Astrocyte of the cerebellum (primary cell): ENCODE data around the gene ADAMTS17.

Experiments used
- DNase-seq: peaks from one replicate; pipeline ENCODE4 v3.0.0-alpha.2; 2011; ENCODE audit warnings: low read depth
- H3K4me3 ChIP-seq: 2 replicates; pipeline ENCODE4 v1.5.1; 2011; ENCODE audit warnings: mild to moderate bottlenecking, low read depth, low read length, moderate library complexity
- CTCF ChIP-seq: IDR thresholded peaks from 2 replicates; pipeline ENCODE4 v1.5.1; 2012; ENCODE audit warnings: low read length, low read depth, moderate library complexity, mild to moderate bottlenecking; ENCODE audit errors: missing control alignments
- in situ Hi-C: cut with HindIII; loops from 2 replicates; pipeline ENCODE4 v1.10.0; 2017; ENCODE audit warnings: low sequenced_read_pairs

The ADAMTS17 gene

DNA sequence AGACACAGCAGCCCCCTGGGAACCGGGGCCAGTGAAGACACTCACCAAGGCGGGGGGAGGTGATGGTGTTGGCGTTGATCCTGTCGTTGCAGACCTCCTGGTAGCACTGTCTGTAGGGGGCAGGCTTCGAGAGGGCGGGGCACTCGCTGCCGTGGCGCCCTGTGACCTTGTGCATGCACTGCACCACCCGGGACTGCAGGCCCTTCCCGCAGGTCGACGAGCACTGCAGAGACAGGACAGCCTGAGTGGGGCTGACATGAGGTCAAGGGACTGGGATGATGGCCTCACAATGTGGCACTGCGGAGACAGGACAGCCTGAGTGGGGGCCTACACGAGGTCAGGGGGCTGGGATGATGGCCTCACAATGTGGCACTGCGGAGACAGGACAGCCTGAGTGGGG is 365.8 kb downstream of the ADAMTS17 start:
- H3K4me3 ChIP-seq = no peak overlapping the region
- DNase-seq = no peak
- in situ Hi-C loops = no loop called here
- no peak for TF ChIP-seq CTCF

DNA sequence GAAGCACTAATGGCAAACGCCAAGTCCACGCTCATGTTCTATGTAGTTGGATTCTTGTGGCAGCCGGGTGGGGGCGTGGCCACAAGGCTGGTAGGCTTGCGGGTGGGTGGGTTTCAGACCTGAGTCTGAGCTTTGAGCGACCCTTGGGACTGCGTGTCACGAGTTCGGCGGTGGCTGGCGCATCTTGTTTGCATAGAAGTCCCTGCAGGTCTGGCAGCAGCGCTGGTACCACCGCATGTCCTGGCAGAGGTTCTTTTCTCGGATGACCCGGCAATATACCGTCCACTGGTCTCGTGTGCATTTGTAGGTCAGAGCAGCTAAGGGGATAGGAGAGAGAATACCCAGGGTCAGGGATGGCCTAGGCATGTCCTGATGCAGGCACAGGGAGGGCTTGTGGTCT is 367.5 kb downstream of the ADAMTS17 start:
- in situ Hi-C loops = no loop called here
- H3K4me3 ChIP-seq = no peak overlapping the region
- DNase-seq = no peak
- TF ChIP-seq CTCF = no peak

GRCh38 chr15:99973351-99973750 is 368.4 kb downstream of the ADAMTS17 start:
- DNase-seq = no peak
- no peak overlapping the region for H3K4me3 ChIP-seq
- in situ Hi-C loops = no loop called here
- no peak for TF ChIP-seq CTCF

DNA sequence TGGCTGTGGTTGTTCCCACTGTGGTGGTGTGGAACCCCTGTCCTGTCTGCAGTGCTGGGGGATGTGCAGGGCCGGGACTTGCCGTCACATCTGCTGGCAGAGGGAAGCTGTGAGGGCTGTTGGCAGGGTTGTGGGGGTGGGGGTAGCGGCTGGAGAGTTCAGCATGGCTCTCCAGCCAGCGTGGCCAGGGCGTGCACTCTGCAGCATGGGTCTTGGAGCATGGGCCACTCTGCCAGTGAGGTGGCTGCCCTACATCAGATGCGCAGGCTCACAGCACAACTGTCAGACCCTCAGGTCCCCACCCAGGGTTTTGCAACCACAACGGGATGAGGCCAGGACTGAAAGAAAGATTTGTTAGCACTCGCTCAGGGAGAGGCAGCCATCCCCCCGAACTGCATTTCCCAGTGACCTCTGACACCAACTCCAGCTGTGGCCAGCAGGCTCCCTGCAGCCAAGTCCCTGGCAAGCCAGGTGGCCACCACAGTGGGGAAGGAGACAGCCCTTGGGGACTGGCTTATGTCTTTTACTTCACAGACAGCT is 370.8 kb downstream of the ADAMTS17 start:
- no peak for DNase-seq
- TF ChIP-seq CTCF = no peak
- in situ Hi-C loops = no loop called here
- no peak overlapping the region for H3K4me3 ChIP-seq

GRCh38 chr15:99969261-99969920 is 372.4 kb downstream of the ADAMTS17 start:
- DNase-seq = no peak
- in situ Hi-C loops = no loop called here
- no peak for TF ChIP-seq CTCF
- no peak overlapping the region for H3K4me3 ChIP-seq

- DNase-seq = no peak
- no peak overlapping the region for H3K4me3 ChIP-seq
- no peak for TF ChIP-seq CTCF
- in situ Hi-C loops = no loop called here
Observed at GRCh38 chr15:99967841-99968371, 373.9 kb downstream of the ADAMTS17 start.
